Activated T-cell treated with anti-CD3 and anti-CD28 coated beads, Interleukin-2, amount 50 U/mL, for 1 hour (primary cell): Measurements from ENCODE around the gene LGR4.
"Not testable (repeated sequence)": the region's sequence is repeated elsewhere in the genome, so short reads cannot be mapped to it uniquely, and the experiment has no call there.

Experiments
- DNase-seq: peaks from one replicate; pipeline ENCODE4 v3.0.0-alpha.2; 2020

The LGR4 gene

DNA sequence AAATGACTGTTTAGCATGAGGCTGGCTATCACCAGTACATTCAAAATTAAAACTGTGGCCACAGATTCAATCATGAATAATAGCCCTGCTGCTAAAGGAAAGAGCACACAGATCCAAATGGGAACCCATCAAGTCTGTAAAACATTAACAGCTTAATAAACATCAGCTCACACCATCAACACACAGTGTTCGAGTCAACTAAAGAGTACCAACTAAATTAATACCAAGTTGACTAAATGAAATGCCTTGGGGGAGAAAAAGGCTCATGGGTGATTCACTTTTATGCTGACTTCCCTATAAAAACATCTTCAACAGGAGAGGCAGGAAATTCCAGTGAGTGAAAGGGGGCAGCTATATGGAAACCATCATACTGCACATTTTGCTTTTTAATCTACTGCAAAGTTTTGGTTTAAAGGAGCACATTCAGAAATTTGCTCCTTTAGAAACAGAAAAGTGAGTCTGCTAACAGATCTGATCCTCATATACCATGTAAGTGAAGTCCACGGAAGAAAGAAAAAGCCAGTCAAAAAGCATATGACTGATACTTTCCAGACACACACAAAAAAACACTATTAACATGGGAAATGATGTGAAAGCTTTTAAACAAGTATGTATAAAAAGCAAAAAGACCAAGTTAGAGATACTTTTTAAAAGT lies 16.3 kb downstream of the LGR4 start:
- DNase-seq = no peak

DNA sequence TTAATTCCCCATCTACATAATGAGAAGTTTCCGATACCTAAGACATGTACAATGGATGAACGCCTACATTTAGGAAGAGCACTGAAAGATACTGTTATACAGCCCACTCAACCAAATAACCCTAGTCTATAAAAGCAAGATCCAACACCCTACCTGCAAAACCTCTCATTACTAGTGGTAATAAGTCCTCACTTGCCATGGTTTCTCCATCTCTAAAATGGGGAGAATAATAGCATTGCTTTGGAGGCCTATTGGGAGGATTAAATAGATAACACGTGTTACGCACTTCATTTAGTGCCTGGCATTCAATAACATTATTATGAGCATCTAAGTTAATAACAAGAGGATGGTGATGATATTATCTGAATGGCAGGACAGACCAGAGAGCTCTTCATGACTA lies 16.9 kb downstream of the LGR4 start:
- no peak for DNase-seq

DNA sequence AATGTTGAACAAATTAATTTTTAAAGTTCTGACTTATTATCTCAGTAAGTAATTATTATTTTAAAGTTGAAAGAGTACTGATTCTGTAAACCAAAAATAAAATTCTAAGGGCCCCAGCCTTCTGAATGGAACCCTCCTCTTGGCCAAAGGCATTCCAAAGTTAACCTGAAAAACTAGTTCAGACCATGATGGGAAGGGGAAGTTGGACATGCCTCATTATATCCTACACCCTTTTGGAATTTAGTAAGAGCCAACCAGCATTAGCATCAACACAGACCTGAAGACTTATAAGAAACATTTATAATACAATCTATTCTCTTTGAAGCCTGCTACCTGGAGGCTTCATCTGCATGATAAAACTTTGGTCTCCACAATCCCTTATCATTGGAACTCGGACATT lies 18.9 kb downstream of the LGR4 start:
- DNase-seq = no peak

DNA sequence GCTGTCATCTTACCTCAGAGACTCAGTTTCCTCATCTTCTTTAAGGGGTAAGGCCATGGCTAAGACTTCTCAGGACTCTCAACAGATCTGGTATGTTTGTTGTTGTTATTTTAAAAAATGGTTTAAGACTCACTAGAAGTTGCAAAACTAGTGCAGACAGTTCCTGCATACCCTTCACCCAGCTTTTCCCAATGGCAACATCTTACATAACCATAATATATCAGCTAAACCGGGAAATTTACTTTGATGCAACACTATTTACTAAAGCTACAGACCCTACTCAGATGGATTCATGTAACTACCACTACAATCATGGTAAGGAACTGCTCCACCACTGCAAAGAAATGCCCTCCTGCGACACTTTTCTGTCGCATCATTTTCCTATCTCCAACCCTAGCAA lies 20.4 kb downstream of the LGR4 start:
- DNase-seq = no peak

DNA sequence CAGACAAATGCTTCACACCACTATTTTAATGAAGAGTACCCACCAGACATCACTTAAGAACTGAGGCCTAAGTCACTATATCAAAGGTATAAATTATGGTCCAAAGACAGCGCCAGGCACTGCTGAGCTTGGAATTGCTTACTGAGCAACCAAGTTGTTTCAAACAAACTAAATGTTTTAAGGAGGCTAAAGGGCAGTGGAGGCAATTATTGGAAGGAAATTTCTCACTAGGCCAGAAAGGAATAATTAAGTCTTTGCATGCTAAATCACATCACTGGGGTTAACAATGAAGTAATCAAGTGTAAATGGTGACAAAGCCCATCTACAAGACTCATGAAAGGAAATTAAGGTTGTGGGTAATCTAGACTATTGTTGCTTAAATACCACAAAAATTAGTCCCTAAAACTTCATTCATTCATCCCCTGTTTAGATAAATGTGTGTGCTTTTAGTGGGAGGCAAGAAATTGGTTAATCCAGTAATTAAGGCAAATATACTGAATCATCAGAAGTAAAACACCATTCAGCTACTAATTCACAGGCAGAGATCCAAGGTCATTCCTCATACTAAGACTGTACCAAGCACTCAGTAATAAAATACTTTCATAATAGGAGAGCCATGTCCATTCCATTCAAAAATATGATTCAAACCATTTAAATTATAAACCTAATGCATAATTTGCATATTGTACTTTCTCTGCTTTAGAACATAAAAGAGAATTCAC lies 21.2 kb downstream of the LGR4 start:
- no peak for DNase-seq

DNA sequence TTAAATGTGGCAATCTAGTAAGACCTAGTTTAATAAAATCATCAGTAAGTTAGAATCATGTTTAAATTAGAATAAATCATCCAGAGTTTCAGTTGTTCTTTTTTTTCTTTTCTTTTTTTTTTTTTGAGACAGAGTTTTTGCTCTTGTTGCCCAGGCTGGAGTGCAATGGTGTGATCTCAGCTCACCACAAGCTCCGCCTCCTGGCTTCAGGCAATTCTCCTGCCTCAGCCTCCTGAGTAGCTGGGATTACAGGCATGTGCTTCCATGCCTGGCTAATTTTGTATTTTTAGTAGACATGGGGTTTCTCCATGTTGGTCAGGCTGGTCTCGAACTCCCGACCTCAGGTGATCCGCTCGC lies 24.4 kb downstream of the LGR4 start:
- not testable (repeated sequence) for DNase-seq

DNA sequence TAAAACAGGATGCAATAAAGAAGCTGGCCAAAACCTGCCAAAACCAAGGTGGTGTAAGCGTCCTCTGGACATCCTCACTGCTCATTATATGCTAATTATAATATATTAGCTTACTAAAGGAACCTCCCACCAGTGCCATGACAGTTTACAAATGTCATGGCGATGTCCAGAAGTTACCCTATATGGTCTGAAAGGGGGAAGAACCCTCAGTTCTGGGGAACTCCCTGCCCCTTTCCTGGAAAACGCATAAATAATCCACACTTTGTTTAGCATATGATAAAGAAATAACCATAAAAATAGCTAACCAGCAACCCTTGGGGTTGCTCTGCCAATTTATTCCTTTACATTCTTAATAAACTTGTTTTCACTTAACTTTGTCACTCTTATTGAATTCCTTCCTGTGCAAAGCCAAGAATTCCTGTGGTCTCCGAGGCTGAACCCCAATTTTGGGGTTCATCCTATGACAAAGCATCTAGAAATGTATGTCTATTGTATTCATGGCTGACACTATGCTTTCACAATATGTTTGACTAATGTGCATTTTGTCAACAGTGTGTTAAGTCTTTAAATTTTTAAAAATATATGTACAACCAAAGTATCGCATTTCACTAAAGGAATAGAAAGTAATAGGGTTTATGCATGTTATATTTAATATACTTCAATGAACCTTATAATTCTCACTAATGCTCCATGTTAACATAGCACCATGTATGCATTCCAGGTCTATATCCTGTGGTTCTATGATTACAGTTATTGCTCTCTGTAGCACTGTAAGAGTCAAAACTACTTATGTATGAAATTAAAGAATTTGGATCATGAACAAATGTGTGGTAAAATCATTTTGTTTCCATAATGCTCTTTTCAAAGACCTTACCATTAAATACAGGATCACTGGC lies 25.1 kb downstream of the LGR4 start:
- no peak for DNase-seq

DNA sequence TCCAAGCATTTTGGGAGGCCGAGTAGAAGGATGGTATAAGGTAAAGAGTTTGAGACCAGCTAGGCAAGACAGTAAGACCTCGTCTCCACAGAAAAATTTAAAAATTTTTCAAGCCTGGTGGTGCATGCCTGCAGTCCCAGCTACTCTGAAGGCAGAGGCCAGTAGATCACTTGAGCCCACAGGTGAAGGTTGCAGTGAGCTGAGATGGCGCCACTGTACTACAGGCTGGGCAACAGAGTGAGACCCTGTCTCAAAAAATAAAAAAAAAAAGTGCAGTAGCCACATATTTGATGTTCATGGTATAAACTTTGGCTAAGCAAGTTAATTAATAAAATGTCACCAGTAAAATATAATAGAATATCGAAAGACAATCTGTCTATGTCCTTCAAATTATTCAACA lies 27.0 kb downstream of the LGR4 start:
- DNase-seq = no peak

DNA sequence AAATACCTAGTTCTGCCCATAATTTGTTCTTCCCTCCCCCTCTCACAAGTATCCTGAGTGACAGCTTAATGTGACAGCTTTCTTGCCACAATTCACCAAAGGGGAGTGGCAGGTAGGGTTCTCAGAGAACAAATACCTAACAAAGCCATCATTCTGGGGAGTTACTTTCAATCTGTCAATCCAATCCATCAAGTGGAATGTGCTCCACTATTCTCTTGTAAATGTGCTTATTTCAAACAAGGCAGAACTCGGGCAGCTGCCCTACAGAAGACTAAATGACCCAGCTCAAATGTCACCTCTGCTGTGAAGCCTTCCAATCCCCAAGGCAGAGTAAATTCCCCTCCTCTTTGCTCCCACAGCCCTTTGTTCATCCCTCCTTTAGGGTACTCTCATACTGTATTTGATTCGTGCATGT lies 27.8 kb downstream of the LGR4 start:
- DNase-seq = no peak

DNA sequence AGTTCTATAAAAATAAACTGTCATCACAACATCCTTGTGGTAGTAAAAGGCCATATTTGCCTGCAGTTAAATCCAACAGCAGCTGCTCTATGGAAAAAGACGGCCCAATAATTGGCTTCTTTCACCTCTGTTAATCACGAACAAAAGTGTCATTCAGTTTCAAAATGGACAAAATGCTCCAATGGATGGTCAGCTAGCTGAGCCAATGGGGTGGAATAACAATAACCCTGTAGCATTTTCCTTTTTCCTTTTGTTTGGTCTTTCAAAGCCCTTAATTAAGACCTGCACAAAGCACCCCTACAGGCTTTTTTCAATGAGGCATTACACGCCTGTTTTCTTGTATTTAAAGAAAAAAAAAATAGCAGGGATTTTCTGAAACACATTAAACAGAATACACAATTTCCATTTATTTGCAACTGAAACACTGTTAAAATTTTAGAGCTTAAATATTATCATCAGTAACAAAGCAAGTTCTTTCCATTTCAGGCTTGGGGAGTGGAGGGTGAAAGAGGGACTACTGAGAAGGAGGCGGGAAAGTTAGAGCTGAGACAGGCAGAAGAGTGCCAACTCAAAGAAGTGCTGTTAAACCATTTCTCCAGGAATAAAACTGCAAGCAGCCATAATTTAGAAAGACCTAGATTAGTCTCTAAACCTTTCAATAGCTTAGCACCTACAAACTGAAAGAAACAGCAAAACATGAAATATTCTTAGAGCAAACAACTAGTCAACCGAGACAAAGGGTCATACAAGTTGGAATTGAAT lies 28.7 kb downstream of the LGR4 start:
- DNase-seq = no peak

DNA sequence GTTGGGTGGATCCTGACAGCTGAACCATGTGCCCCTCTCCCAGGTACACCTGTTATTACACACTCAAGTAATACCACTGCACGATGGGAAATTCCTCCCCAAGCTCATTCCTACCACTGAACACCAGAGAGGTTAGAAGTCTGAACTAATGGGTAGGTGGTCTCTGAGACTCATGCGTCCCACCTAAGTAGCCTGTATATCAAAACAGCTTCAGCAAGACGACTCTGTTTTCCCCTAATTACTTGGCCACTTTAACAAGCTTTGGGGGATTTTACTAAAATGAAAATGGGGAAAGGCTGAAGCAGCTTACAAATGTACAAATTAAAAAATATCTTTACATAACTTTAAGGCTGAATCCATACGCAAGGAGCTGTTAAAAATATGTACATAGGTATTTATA lies 29.4 kb downstream of the LGR4 start:
- DNase-seq = no peak

DNA sequence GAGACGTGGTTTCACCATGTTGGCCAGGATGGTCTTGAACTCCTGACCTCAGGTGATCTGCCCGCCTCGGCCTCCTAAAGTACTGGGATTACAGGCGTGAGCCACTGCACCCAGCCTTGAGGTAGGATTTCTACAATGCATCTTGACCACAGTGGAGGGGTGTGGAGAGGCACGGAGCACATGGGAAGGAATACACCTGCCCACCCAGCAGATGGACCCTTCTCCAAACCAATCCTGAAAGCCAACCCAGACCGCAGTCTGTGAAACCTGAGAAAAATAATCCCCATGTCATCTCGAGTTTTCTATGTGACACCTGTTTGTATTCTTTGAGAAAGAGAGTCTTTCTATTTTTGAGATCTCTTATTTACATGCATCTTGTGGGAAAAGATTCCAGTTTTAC lies 32.5 kb downstream of the LGR4 start:
- no peak for DNase-seq

DNA sequence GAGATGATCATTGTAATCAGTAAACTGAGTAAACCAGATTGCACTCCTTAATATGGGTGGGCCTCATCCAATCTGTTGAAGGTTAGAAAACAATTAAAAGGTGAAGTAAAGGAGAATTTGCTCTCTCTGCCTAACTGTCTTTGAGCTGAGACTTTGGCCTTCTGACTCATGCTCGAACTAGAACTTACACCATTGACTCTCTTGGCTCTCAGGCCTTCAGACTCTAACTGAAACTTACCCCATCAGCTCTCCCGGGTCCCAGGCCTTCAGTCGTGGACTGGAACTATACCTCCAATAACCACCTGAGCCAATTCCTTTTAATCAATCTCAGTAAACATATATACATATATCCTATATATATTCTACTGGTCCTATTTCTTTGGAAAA lies 34.0 kb downstream of the LGR4 start:
- no peak for DNase-seq

DNA sequence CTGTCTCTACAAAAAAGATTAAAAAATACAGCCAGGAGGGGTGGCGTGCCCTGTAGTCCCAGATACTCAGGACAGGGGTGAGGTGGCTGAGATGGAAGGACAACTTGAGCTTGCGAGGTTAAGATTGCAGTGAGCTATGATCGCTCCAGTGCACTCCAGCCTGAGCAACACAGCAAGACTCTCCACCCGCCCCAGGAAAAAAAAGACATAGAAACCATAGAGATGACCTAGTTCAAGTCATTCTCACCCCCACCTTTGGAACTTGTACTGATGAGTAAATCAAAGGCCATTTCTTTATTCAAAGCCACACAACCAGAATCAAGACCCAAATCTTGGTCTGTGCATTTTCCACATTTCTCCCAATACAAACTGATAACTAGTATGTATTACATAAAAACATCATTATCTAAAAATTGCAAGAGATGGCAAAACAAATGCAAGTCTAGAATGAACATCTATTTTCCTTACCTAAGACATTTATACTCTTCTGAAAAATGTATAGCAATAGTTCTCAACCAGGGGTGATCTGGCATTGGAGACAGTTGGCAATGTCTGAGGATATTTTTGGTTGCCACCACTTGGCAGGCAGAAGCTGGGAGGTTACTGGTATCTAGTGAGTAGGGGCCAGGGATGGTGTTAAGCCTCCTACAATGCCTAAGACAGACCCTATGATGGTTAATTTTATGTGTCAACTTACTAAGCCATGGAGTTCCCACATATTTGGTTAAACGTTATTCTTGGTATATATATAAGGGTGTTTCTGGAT lies 34.6 kb downstream of the LGR4 start:
- DNase-seq = no peak

DNA sequence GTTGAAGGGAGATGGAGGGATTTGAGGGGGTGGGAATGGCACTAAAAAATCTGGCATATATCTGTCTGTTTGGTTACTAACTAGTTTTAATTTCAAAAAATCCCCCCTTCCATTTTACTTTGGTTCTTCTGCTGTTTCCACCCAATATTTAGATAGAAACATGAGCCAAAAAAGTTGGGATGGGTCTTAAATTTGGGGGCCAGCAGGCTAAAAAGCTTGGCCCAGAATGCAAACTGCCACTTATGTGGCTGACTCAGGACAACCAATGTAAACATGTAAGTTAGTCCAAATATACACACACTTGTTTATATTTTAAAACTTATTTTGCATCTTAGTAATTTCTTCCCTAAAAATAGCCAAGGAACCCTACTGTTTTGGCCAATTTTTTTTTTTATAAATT lies 35.7 kb downstream of the LGR4 start:
- no peak for DNase-seq

DNA sequence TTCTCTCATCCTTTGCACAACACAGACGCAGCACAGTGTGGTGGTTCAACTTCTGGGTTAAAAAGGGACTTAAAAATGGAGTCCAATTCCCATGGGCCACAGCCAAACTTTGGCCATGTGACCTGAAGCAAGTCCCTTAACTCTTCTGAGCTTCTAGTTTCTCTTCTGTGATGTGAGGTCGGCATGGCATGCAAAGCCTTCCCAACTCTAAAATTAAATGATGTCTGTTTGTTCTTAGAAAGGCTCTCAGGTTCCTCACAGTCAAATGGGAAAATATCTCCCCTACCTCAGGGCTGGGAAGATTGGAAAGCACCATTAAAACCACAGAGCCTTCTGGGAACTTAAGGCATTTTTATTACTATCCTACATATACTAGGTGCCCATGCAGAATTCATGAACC lies 38.8 kb downstream of the LGR4 start:
- no peak for DNase-seq

DNA sequence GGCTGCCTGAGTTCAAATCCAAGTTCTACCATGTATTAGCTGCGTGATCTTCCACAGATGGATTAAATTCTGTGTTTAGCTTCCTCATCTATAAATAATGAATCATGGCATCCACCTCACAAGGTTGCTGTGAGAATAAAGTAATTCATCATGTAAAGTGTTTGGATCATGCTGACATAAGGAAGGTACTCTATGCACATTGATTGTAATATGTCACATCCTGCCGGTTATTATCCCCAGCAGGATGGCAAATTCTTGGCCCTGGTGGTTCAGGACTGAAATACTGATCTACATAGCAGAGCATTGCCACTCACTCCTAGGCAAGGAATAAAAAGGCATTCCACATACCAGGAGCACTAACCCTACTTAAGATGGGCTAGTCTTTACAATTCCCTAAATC lies 40.8 kb downstream of the LGR4 start:
- no peak for DNase-seq

DNA sequence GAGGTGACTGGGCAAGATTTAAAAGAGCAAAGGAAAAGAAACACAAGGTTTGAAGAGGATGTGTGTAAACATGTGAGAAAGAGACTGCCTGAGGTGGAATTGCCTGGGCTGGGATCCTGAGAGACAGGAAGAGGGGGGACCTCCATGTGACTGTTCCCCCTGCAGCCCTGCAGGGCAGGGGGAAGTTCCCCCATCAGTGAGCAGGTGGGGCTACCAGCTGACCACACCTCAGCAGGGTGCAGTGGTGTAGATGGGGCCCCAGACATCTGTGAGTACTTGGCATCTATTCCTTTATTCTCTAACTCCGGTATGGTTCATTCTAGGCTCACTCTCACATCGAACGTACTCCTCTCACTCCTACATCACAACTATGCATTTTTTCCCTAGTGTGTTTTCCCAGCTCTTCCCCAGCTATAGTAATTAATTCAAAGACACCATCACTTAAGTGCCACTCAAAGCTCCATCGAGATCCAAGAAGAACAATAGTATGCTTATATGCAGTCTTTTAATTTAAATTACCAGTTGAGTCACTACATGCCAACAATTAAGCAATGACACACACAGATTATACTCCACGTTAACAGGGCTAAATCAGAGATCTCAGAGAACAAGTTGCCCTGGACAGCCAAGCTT lies 42.7 kb downstream of the LGR4 start:
- DNase-seq = no peak

DNA sequence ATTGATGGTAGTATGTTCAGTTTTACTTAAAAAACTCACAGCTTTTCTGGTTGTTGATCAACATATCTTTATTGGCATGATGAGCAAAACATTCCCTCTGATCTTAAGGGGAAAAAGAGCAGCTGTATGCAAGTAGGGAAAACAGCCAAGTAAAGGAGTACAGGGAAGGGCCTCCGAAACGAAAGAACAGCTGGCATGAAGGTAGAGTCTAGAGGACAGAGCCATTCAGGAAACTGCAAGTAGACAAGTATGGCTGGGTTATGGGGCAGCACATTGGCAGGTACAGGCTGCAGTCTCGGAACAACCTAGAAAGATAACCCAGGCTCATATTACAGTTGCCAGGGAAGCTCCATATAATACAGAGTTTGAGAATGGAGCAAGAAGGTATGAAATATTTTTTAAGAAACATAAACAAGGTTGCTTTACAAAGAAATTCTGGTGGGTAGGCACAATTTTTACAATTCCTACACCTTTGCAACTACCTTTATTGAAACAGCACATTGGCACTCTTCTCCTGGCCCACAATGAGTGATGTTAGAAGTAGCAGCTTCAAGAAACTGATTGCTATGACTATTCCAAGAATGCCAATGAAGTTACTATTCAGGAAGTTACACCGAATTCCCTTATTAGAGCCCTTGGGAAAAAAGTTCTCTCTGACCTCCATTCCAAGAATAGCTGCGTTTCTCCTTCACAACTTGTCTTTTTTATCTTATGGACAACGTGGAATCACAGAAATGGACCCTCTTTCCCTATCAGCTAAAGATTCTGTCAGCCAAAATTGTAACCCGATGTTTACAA lies 45.2 kb downstream of the LGR4 start:
- DNase-seq = no peak

DNA sequence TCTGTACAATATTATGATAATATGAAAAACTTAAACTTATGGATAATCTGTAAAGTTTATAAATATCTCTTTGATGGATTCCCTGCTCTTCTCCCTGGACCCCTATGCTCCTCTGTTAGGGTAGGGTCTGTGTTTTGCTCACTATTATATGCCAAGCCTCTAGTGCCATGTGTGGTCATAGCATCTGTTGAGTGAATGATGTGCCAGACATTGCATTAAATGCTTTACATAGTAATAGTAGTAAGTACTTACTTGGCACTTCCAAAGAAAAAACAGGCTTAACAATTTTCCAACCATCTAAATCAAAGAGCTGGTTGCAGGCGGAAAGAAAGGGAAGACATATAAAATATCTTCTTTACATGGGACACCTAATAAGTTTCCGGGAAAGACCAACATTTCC lies 46.8 kb downstream of the LGR4 start:
- DNase-seq = no peak

DNA sequence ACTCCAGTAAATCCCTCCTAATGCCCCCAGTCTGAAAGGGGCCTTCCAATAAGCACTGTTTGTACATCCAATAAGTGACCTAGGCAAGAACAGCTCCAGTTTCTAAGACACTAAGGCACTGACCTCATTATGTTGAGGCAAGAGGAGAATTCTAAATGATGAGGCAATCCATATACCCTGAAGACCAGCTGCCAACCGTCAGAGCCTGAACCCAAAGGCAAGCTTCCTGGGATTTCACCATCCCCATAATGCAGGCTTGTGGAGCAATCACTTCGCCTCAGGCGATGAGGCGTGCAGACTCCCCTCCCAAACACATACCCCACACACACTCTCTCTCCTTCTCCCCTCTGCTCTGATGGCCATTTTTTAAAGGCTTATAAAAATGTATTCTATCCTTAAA lies 49.5 kb downstream of the LGR4 start:
- DNase-seq = no peak
